H1 (cell line): ENCODE results near the gene BRD4. TPM values are rescaled to one million over a fixed set of nuclear protein-coding genes. Genes with fewer than 3 reads are reported as not detected.

Experiments used
- CTCF ChIA-PET: fragments of 300-600 bp; sonication (Branson Sonifier 250); formaldehyde crosslinking; loops from one replicate; lab custom pipeline; 2021; ENCODE audit not compliant: partially characterized antibody; lab: Charles Lee
- POLR2A ChIA-PET: fragments of 300-600 bp; sonication (Branson Sonifier 250); formaldehyde crosslinking; loops from one replicate; lab custom pipeline; 2021; ENCODE audit warnings: inconsistent platforms; ENCODE audit not compliant: partially characterized antibody; lab: Charles Lee
- DNase-seq, 2 experiments: peaks; one replicate each; pipeline versions ENCODE4 v3.0.0 to v3.0.0-alpha.2; 2010 to 2022; ENCODE audit warnings: low spot score in 2 of 2, low read depth in 1 of 2, mixed read lengths in 1 of 2
- FAIRE-seq: peaks from 2 replicates; lab custom pipeline; 2011; peaks lifted over from hg19 to GRCh38; lab: Jason Lieb, UNC
- H2AFZ ChIP-seq: 2 replicates; pipeline ENCODE4 v1.8.1; 2012; ENCODE audit warnings: low read length, inconsistent platforms
- H2AK5ac ChIP-seq: 2 replicates; pipeline ENCODE4 v1.6.1; 2013; ENCODE audit warnings: low read depth, low read length
- H2BK120ac ChIP-seq: replicated peaks from 2 replicates; pipeline ENCODE3; 2013; ENCODE audit warnings: low read depth, low read length, inconsistent platforms
- H2BK12ac ChIP-seq: 2 replicates; pipeline ENCODE4 v1.6.1; 2013; ENCODE audit warnings: low read depth, low read length
- H2BK15ac ChIP-seq: 2 replicates; pipeline ENCODE4 v1.6.1; 2013; ENCODE audit warnings: low read length
- H2BK20ac ChIP-seq: 2 replicates; pipeline ENCODE4 v1.6.1; 2013; ENCODE audit warnings: low read length
- H2BK5ac ChIP-seq: 2 replicates; pipeline ENCODE4 v1.6.1; 2013; ENCODE audit warnings: low read depth, low read length
- H3K14ac ChIP-seq: 2 replicates; pipeline ENCODE4 v1.6.1; 2013; ENCODE audit warnings: inconsistent platforms; ENCODE audit not compliant: insufficient read length
- H3K18ac ChIP-seq: 2 replicates; pipeline ENCODE4 v1.6.1; 2013; ENCODE audit warnings: low read length; ENCODE audit errors: extremely low read depth
- H3K23ac ChIP-seq: 2 replicates; pipeline ENCODE4 v1.6.1; 2013; ENCODE audit warnings: inconsistent platforms; ENCODE audit not compliant: insufficient read length
- H3K23me2 ChIP-seq: 2 replicates; pipeline ENCODE4 v1.6.1; 2013; ENCODE audit warnings: low read depth, low read length
- H3K27ac ChIP-seq: 2 replicates; pipeline ENCODE4 v1.6.1; 2011; ENCODE audit warnings: low read depth, low read length, inconsistent platforms
- H3K27me3 ChIP-seq, 4 experiments: replicated peaks in 1 of 4; 1 replicate in 1 of 4; 2 replicates in 3 of 4; pipeline versions ENCODE4 v1.6.1 to v1.8.1; 2011 to 2013; ENCODE audit warnings: low read length in 3 of 4, mild to moderate bottlenecking in 3 of 4, inconsistent platforms in 2 of 4, mixed read lengths in 2 of 4, moderate library complexity in 1 of 4; ENCODE audit not compliant: control insufficient read depth in 3 of 4, insufficient read depth in 3 of 4; ENCODE audit errors: extremely low read depth in 1 of 4
- H3K36me3 ChIP-seq, 4 experiments: 2 replicates each; pipeline versions ENCODE4 v1.6.1 to v1.8.1; 2011 to 2013; ENCODE audit warnings: mild to moderate bottlenecking in 4 of 4, low read length in 3 of 4, moderate library complexity in 2 of 4, control low read depth in 1 of 4, inconsistent platforms in 1 of 4; ENCODE audit not compliant: insufficient read depth in 4 of 4, control insufficient read depth in 2 of 4
- H3K4ac ChIP-seq: replicated peaks from 2 replicates; pipeline ENCODE3; 2013; ENCODE audit warnings: low read length, low read depth, mixed read lengths, inconsistent platforms; ENCODE audit not compliant: insufficient read length
- H3K4me1 ChIP-seq, 4 experiments: replicated peaks in 1 of 4; 1 replicate in 1 of 4; 2 replicates in 3 of 4; pipeline versions ENCODE4 v1.6.1 to v1.8.1; 2011 to 2013; ENCODE audit warnings: low read length in 3 of 4, inconsistent platforms in 2 of 4, mixed read lengths in 1 of 4; ENCODE audit not compliant: insufficient read depth in 4 of 4, control insufficient read depth in 3 of 4
- H3K4me2 ChIP-seq, 2 experiments: 2 replicates each; pipeline versions ENCODE4 v1.6.1 to v1.8.1; 2011 to 2013; ENCODE audit warnings: low read depth in 2 of 2, low read length in 2 of 2, control low read depth in 1 of 2, inconsistent platforms in 1 of 2, mild to moderate bottlenecking in 1 of 2; ENCODE audit not compliant: insufficient read depth in 1 of 2
- H3K4me3 ChIP-seq, 4 experiments: fragments of 200-600, 300-600 bp in 1 of 4; sonication (generic), shearing (Covaris generic), sonication (Bioruptor Twin) in 1 of 4; 2 replicates each; pipeline versions ENCODE4 v1.5.1 to v1.8.1; 2011 to 2016; ENCODE audit warnings: low read length in 4 of 4, low read depth in 3 of 4, control low read depth in 2 of 4, inconsistent platforms in 2 of 4, mild to moderate bottlenecking in 2 of 4, mixed read lengths in 1 of 4, moderate library complexity in 1 of 4; ENCODE audit not compliant: insufficient read depth in 2 of 4; ENCODE audit errors: extremely low read depth in 1 of 4
- H3K56ac ChIP-seq: replicated peaks from 2 replicates; pipeline ENCODE3; 2013; ENCODE audit warnings: low read depth, mild to moderate bottlenecking, mixed read lengths, low read length, inconsistent platforms; ENCODE audit not compliant: insufficient read length
- H3K79me1 ChIP-seq: 2 replicates; pipeline ENCODE4 v1.6.1; 2013; ENCODE audit warnings: low read depth, low read length, control low read depth
- H3K79me2 ChIP-seq, 2 experiments: 2 replicates each; pipeline versions ENCODE4 v1.6.1 to v1.8.1; 2012 to 2013; ENCODE audit warnings: low read length in 2 of 2, mild to moderate bottlenecking in 2 of 2, inconsistent platforms in 1 of 2; ENCODE audit not compliant: insufficient read depth in 2 of 2, control insufficient read depth in 1 of 2
- H3K9ac ChIP-seq, 4 experiments: replicated peaks in 1 of 4; 1 replicate in 1 of 4; 2 replicates in 3 of 4; pipeline versions ENCODE4 v1.6.1 to v1.8.1; 2011 to 2013; ENCODE audit warnings: low read depth in 3 of 4, low read length in 3 of 4, control low read depth in 2 of 4, mild to moderate bottlenecking in 2 of 4, moderate library complexity in 2 of 4, inconsistent platforms in 1 of 4; ENCODE audit errors: extremely low read depth in 1 of 4
- H3K9me3 ChIP-seq, 2 experiments: 2 replicates each; pipeline versions ENCODE4 v1.6.1 to v1.8.1; 2012 to 2013; ENCODE audit warnings: mild to moderate bottlenecking in 2 of 2, moderate library complexity in 2 of 2, control low read depth in 1 of 2, inconsistent platforms in 1 of 2, low read depth in 1 of 2, low read length in 1 of 2, mixed read lengths in 1 of 2; ENCODE audit not compliant: insufficient read depth in 2 of 2
- H4K20me1 ChIP-seq, 2 experiments: replicated peaks in 1 of 2; 2 replicates each; pipeline versions ENCODE3 to v1.8.1; 2011 to 2013; ENCODE audit warnings: inconsistent platforms in 2 of 2, low read length in 2 of 2, mild to moderate bottlenecking in 1 of 2; ENCODE audit not compliant: insufficient read depth in 2 of 2, control insufficient read depth in 1 of 2
- H4K5ac ChIP-seq: 2 replicates; pipeline ENCODE4 v1.6.1; 2013; ENCODE audit warnings: low read length, low read depth, mixed read lengths, inconsistent platforms; ENCODE audit not compliant: insufficient read length
- H4K8ac ChIP-seq: 2 replicates; pipeline ENCODE4 v1.8.0; 2013; ENCODE audit warnings: mild to moderate bottlenecking, moderate library complexity, low read length, inconsistent platforms; ENCODE audit not compliant: insufficient read depth; ENCODE audit errors: extremely low read depth
- H4K91ac ChIP-seq: replicated peaks from 2 replicates; pipeline ENCODE3; 2013; ENCODE audit warnings: low read length, mixed read lengths, inconsistent platforms; ENCODE audit not compliant: insufficient read length
- CBX5 ChIP-seq: fragments of 300-800, 300-1000 bp; sonication (generic); IDR thresholded peaks from 2 replicates; pipeline ENCODE4 v1.7.1; 2016; ENCODE audit warnings: antibody characterized with exemption, low read length, low read depth
- JUND ChIP-seq: IDR thresholded peaks from 2 replicates; pipeline ENCODE4 v1.6.1; 2011; ENCODE audit warnings: mild to moderate bottlenecking, improper control_type of control experiment, low read length
- KDM4A ChIP-seq: IDR thresholded peaks from one replicate; pipeline ENCODE4 v1.7.1; 2012; ENCODE audit warnings: low read depth, mild to moderate bottlenecking, moderate library complexity, low read length, inconsistent platforms; ENCODE audit not compliant: severe bottlenecking
- PHF8 ChIP-seq: fragments of 200-600 bp; sonication (generic); conservative IDR thresholded peaks from 2 replicates; pipeline ENCODE4 v1.7.1; 2012; ENCODE audit warnings: low read depth, mild to moderate bottlenecking, inconsistent platforms, low read length, moderate library complexity
- POLR2A ChIP-seq, 2 experiments: IDR thresholded peaks; 1 replicate in 1 of 2; 2 replicates in 1 of 2; pipeline ENCODE4 v1.6.1; 2011; ENCODE audit warnings: low read depth in 2 of 2, low read length in 2 of 2, mild to moderate bottlenecking in 2 of 2; ENCODE audit errors: control extremely low read depth in 1 of 2
- POU5F1 ChIP-seq: IDR thresholded peaks from 2 replicates; pipeline ENCODE4 v1.6.1; 2011; ENCODE audit warnings: low read depth, mild to moderate bottlenecking, low read length, moderate library complexity
- SAP30 ChIP-seq: fragments of 300-600 bp; sonication (generic); IDR thresholded peaks from 2 replicates; pipeline ENCODE4 v1.7.1; 2012; ENCODE audit warnings: low read length, moderate library complexity, mild to moderate bottlenecking, inconsistent platforms; ENCODE audit not compliant: insufficient read depth, insufficient replicate concordance
- SP4 ChIP-seq: IDR thresholded peaks from 2 replicates; pipeline ENCODE4 v1.6.1; 2012; ENCODE audit warnings: low read length, inconsistent platforms
- TCF12 ChIP-seq: IDR thresholded peaks from 2 replicates; pipeline ENCODE4 v1.6.1; 2011; ENCODE audit warnings: low read depth, mild to moderate bottlenecking, low read length
- ZNF274 ChIP-seq: IDR thresholded peaks from 2 replicates; pipeline ENCODE4 v1.7.0; 2012; ENCODE audit warnings: low read length, borderline replicate concordance; ENCODE audit errors: extremely low read depth
- WGBS, 2 experiments: shearing (Covaris generic) in 1 of 2; methylation state at CpG; one replicate each; pipeline versions ENCODE4 v1.1.6 to v1.1.7; 2013 to 2015; ENCODE audit warnings: low lambda C conversion rate in 2 of 2, mixed read lengths in 2 of 2, inconsistent platforms in 1 of 2, low coverage in 1 of 2, missing lambda C conversion rate in 1 of 2; ENCODE audit not compliant: insufficient replicate concordance in 2 of 2, insufficient coverage in 1 of 2, insufficient read length in 1 of 2; ENCODE audit errors: extremely low coverage in 1 of 2, missing lambda C conversion rate in 1 of 2; 5-methylcytosine and 5-hydroxymethylcytosine counted together
- polyA plus RNA-seq, 7 experiments: library from polyadenylated mRNA; depleted of rRNA in 3 of 7; stranded (reverse) in 5 of 7; unstranded in 2 of 7; fragments of >200 nt in 5 of 7; fragments of 200-250 nt in 2 of 7; gene quantifications; 1 replicate in 5 of 7; 2 replicates in 1 of 7; 4 replicates in 1 of 7; pipeline versions ENCODE4 v1.2.1 to v1.2.3, GENCODE V29; 2011 to 2013; ENCODE audit warnings: missing spikeins in 2 of 7, mixed read lengths in 2 of 7
- total RNA-seq: library from RNA; stranded (reverse); fragmentation: NEBNext Ultra II Directional; extraction: Animal tissue kit (Norgen Biotek cat#: 25700); gene quantifications from 2 replicates; pipeline ENCODE4 v1.2.1, GENCODE V29; 2021

The BRD4 gene
- total and polyA plus RNA-seq, 2 of the 8 experiments (the other 6 are each of a cell fraction or from before 2014, with no cell fraction given): 14.1 to 146 TPM

DNA sequence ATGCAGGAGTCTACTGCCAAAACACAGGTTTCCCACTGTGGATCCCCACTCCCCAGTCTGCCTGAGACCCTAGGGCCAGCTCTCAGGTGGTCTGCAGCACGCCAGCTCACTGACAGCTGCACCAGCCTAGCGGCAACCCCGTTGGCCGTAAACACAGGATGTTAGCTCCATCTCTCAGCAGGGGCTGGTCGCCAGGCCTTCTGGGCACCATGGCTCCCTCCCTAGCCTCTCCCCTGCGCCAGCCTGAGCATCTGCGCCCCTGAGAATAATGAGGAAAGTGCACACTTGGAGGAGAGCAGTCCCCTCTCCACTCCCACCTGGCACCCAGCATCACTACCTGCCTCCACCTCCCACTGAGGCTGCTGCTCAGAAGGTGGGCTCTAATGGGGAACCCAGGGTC lies 79.3 kb downstream of the BRD4 start:
- no peak for TF ChIP-seq PHF8
- no peak for TF ChIP-seq CBX5
- no peak for TF ChIP-seq POLR2A (IDR thresholded peaks at IDR 0.05; ENCODE audit: control extremely low read depth in 1 of 2, low read depth in 2 of 2, low read length in 2 of 2)
- TF ChIP-seq POU5F1: no peak
- TF ChIP-seq JUND: no peak
- TF ChIP-seq TCF12: no peak
- TF ChIP-seq ZNF274: no peak
- no peak for TF ChIP-seq KDM4A
- no peak for TF ChIP-seq SAP30
- no peak for TF ChIP-seq SP4
- H3K14ac ChIP-seq: no peak overlapping the region
- H3K56ac ChIP-seq: no peak overlapping the region
- 0 out of 7 replicates have a peak overlapping the region, but pooled peaks of 1 of the 4 experiments have one; percentile 23 for H3K9ac ChIP-seq
- no peaks in the 10 kb centered on the region for H3K9me3 ChIP-seq
- 94% methylated on average over 7 of the region's 7 CpGs; no CpG with 5 or more reads in 1 of the 2 experiments for WGBS, 2 experiments
- H3K4me2 ChIP-seq: no peak overlapping the region
- no peak for FAIRE-seq
- no peak overlapping the region for H2BK15ac ChIP-seq
- H2BK12ac ChIP-seq: no peak overlapping the region
- H4K8ac ChIP-seq: no peak overlapping the region
- DNase-seq: no peak
- H4K5ac ChIP-seq: no peak overlapping the region
- no peak overlapping the region for H3K4ac ChIP-seq
- CTCF ChIA-PET: interaction anchor here (0.7 to 6.5 kb wide), 20 partner anchors 10 to 201 kb away, joined by 3 to 81 read pairs (median 6); partner anchors contain the start of gene EPHX3
- H3K36me3 ChIP-seq: peaks cover 34 to 66% (median 49%) of the 10 kb centered on the region in 4 experiments
- H4K20me1 ChIP-seq: peaks cover 38 to 42% of the 10 kb centered on the region in 2 experiments
- no peak overlapping the region for H2BK20ac ChIP-seq
- H2BK120ac ChIP-seq: no peak overlapping the region
- no peaks in the 10 kb centered on the region for H3K27me3 ChIP-seq
- H2BK5ac ChIP-seq: no peak overlapping the region
- peaks cover 6% of the 10 kb centered on the region for H3K79me1 ChIP-seq
- H2AFZ ChIP-seq: no peak overlapping the region
- H3K23ac ChIP-seq: no peak overlapping the region
- no peak overlapping the region for H2AK5ac ChIP-seq
- H3K79me2 ChIP-seq: peaks cover 0 to 11% of the 10 kb centered on the region in 2 experiments; a peak in 2 of 4 replicates
- no peak overlapping the region for H3K27ac ChIP-seq
- H3K18ac ChIP-seq: no peak overlapping the region
- POLR2A ChIA-PET: interaction anchor here (0.9 to 3.5 kb wide), 3 partner anchors 13 to 126 kb away, joined by 3 to 12 read pairs (median 4); partner anchors contain the start of gene AKAP8
- H3K4me1 ChIP-seq: peaks cover 0 to 15% (median 4%) of the 10 kb centered on the region in 4 experiments; a peak in 5 of 7 replicates
- H4K91ac ChIP-seq: no peak overlapping the region
- no peak overlapping the region for H3K4me3 ChIP-seq
- no peaks in the 10 kb centered on the region for H3K23me2 ChIP-seq
